Right forelimb (tissue), 1 donor: Measurements from ENCODE around the gene NIPSNAP2.
"Not testable (repeated sequence)": the region's sequence is repeated elsewhere in the genome, so short reads cannot be mapped to it uniquely, and the experiment has no call there.

Experiments used
- DNase-seq: peaks from one replicate; pipeline ENCODE4 v3.0.0-alpha.2; 2018

The NIPSNAP2 gene

DNA sequence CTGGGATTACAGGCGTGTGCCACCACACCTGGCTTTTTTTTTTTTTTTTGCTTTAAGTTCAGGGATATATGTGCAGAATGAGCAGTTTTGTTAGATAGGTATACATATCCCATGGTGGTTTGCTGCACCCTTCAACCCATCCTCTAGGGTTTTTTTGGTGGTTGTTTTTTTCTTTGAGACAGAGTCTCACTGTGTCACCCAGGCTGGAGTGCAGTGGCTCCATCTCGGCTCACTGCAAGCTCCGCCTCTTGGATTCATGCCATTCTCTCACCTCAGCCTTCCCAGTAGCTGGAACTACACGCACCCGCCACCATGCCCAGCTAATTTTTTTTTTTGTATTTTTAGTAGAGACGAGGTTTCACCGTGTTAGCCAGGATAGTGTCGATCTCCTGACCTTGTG, 84.4 kb downstream of the NIPSNAP2 start:
- not testable (repeated sequence) for DNase-seq
